ENCODE results near the gene SRD5A1. TPM values are rescaled to one million over a fixed set of nuclear protein-coding genes. Genes with fewer than 3 reads are reported as not detected.

SRD5A1 gene
- total RNA-seq, 4 donors from 2014 or later = 0.29 to 71.2 (median 10.1) TPM

GRCh38 chr5:6701491-6701890 is 68.3 kb downstream of the SRD5A1 start:
- no peak for DNase-seq
- TF ChIP-seq CTCF (IDR thresholded peaks at IDR 0.05) (no peak), POLR2A (IDR thresholded peaks at IDR 0.05) (no peak)
- peaks cover 0 to 2% of the 10 kb centered on the region in 2 donors for H3K4me1 ChIP-seq
- intact Hi-C loops (cut with DNase I; ENCODE audit: low total_unique reads) = no loop called here
- no peaks in the 10 kb centered on the region for H3K9me3 ChIP-seq
- H3K4me3 ChIP-seq = no peak overlapping the region
- H3K27ac ChIP-seq = no peak overlapping the region
- H3K36me3 ChIP-seq = no peaks in the 10 kb centered on the region
- H3K27me3 ChIP-seq = no peaks in the 10 kb centered on the region

DNA sequence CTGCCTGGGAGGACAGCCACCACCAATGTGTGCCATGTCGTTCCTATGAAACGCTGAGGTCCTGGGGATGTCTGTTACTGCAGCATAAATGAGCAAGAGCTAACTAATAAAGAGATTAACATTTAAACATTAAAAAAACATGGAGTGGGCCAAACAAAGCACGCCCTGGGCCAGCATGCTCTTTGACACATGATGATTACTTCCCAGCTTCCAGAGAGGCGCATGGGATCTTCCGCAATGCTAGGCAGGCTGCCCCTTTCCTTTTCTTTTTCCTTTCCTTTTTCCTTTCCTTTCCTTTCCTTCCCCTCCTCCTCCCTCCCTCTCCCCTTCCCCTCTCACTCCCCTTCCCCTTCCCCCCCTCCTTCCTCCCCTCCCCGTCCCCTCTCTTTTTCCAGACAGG is 69.4 kb downstream of the SRD5A1 start:
- intact Hi-C loops (cut with DNase I; ENCODE audit: low total_unique reads) = no loop called here
- no peak overlapping the region for H3K4me3 ChIP-seq

DNA sequence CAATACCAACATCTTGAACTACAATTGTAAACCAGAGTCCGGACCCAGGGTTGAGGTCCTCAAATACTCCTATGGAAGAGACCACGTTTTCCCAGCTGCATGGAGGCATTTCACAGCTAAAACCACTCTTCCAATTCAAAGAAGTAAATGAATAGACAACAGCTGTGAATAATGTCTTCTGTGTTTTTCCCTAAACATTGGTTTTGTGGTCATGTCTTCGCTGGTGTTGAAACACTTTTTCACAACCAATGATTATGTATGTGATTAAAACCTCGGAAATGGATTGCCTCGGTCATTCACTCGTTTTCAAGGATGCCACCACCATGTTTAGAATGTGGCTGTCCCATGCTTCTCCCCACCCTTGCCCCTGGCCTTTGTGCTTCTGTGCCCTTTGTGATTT is 70.6 kb downstream of the SRD5A1 start:
- no peak overlapping the region for H3K4me3 ChIP-seq
- intact Hi-C loops (cut with DNase I; ENCODE audit: low total_unique reads) = no loop called here
- no peaks in the 10 kb centered on the region for H3K9me3 ChIP-seq
- H3K36me3 ChIP-seq = no peaks in the 10 kb centered on the region
- no peak for DNase-seq
- peak overlapping the region; percentile 90 for H3K27ac ChIP-seq
- peaks cover 0 to 2% of the 10 kb centered on the region in 2 donors for H3K4me1 ChIP-seq
- no peaks in the 10 kb centered on the region for H3K27me3 ChIP-seq
- no peak for TF ChIP-seq CTCF (IDR thresholded peaks at IDR 0.05)
- TF ChIP-seq POLR2A (IDR thresholded peaks at IDR 0.05) = no peak

More for the DNA sequence above, 69.4 kb downstream of the SRD5A1 start:
- no peak for DNase-seq
- Histone ChIP-seq H3K4me1 (peaks cover 0 to 2% of the 10 kb centered on the region in 2 donors), H3K27me3 (no peaks in the 10 kb centered on the region), H3K9me3 (no peaks in the 10 kb centered on the region), H3K27ac (no peak overlapping the region), H3K36me3 (no peaks in the 10 kb centered on the region)
- TF ChIP-seq POLR2A (IDR thresholded peaks at IDR 0.05) (no peak), CTCF (IDR thresholded peaks at IDR 0.05) (no peak)

DNA sequence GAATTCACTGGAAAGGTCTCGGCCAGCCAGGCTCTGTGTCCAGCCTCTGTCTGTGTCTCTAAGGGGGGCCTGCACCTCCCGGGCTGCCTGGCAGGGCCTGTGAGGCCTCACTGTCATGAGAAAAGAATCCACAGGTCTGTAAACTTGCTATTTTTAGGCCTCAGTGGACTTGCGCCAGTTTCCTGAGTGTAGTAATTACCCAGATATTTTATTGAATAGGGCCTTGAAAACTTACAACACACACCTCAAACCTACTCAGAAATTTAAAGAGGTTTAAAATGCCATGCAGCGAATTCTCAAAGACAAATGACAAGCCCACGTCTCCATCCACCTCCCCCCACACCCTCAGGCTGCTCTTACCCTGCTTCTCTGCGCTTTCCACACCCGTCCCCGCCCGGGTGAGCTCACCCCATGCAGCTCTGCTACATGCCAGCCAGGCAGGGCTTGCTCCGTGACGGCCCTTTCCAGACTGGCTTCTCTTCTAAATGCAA is 71.2 kb downstream of the SRD5A1 start:
- H3K27ac ChIP-seq = peak overlapping the region; percentile 90
- DNase-seq = peak; percentile 83 to 93
- TF ChIP-seq CTCF (IDR thresholded peaks at IDR 0.05) (no peak), POLR2A (IDR thresholded peaks at IDR 0.05) (no peak)

GRCh38 chr5:6705088-6705487 is 71.8 kb downstream of the SRD5A1 start:
- no peaks in the 10 kb centered on the region for H3K36me3 ChIP-seq
- intact Hi-C loops (cut with DNase I; ENCODE audit: low total_unique reads) = no loop called here
- H3K27ac ChIP-seq = peak overlapping the region; percentile 90
- no peak for TF ChIP-seq CTCF (IDR thresholded peaks at IDR 0.05)
- no peaks in the 10 kb centered on the region for H3K27me3 ChIP-seq
- no peak for DNase-seq
- no peaks in the 10 kb centered on the region for H3K9me3 ChIP-seq
- peaks cover 0 to 2% of the 10 kb centered on the region in 2 donors for H3K4me1 ChIP-seq
- H3K4me3 ChIP-seq = no peak overlapping the region

More for the DNA sequence above, 71.2 kb downstream of the SRD5A1 start:
- Histone ChIP-seq H3K9me3 (no peaks in the 10 kb centered on the region), H3K4me1 (peaks cover 0 to 2% of the 10 kb centered on the region in 2 donors), H3K27me3 (no peaks in the 10 kb centered on the region), H3K4me3 (peak overlapping the region in 1 of 2 donors; percentile 1), H3K36me3 (no peaks in the 10 kb centered on the region)
- intact Hi-C loops (cut with DNase I; ENCODE audit: low total_unique reads) = no loop called here

All from uterus (tissue), 4 donors.